GM10266 (cell line): ENCODE measurements around the gene LRP1B.

Source experiments
- DNase-seq: peaks from one replicate; pipeline ENCODE4 v3.0.0; 2012; ENCODE audit errors: extremely low spot score
- CTCF ChIP-seq: IDR thresholded peaks from 2 replicates; pipeline ENCODE4 v1.5.1; 2012; ENCODE audit warnings: mild to moderate bottlenecking, low read depth; ENCODE audit not compliant: control insufficient read depth, insufficient read depth; ENCODE audit errors: missing control alignments

LRP1B gene

GRCh38 chr2:141796449-141796848, 334.4 kb downstream of the LRP1B start:
- no peak for DNase-seq
- TF ChIP-seq CTCF = no peak

GRCh38 chr2:141791521-141791920, 339.3 kb downstream of the LRP1B start:
- TF ChIP-seq CTCF = no peak

GRCh38 chr2:141782574-141782973, 348.2 kb downstream of the LRP1B start:
- DNase-seq = no peak
- no peak for TF ChIP-seq CTCF

More at GRCh38 chr2:141791521-141791920, 339.3 kb downstream of the LRP1B start:
- no peak for DNase-seq

GRCh38 chr2:141778315-141778835, 352.4 kb downstream of the LRP1B start:
- no peak for TF ChIP-seq CTCF
- DNase-seq = no peak

GRCh38 chr2:141770530-141770929, 360.3 kb downstream of the LRP1B start:
- TF ChIP-seq CTCF = no peak

GRCh38 chr2:141767691-141768090, 363.1 kb downstream of the LRP1B start:
- no peak for DNase-seq
- no peak for TF ChIP-seq CTCF

More at GRCh38 chr2:141770530-141770929, 360.3 kb downstream of the LRP1B start:
- DNase-seq = no peak

- TF ChIP-seq CTCF = no peak
- no peak for DNase-seq
These were observed 363.8 kb downstream of the LRP1B start for GRCh38 chr2:141767051-141767450.
